VCaP (cell line): ENCODE data around the gene CABP2.
A peak's percentile ranks its signal among the peaks of the same experiment; 100 is the strongest.
"Not testable (repeated sequence)": the region's sequence is repeated elsewhere in the genome, so short reads cannot be mapped to it uniquely, and the experiment has no call there.

Source experiments
- H3K27ac ChIP-seq: fragments of 450-650 bp; 2 replicates; pipeline ENCODE4 v1.5.1; 2017
- TF ChIP-seq, protein P1 (sequence below): fragments of 450-650 bp; conservative IDR thresholded peaks from 2 replicates; pipeline ENCODE4 v1.5.1; 2017; ENCODE audit warnings: mild to moderate bottlenecking, moderate library complexity

CABP2 gene

DNA sequence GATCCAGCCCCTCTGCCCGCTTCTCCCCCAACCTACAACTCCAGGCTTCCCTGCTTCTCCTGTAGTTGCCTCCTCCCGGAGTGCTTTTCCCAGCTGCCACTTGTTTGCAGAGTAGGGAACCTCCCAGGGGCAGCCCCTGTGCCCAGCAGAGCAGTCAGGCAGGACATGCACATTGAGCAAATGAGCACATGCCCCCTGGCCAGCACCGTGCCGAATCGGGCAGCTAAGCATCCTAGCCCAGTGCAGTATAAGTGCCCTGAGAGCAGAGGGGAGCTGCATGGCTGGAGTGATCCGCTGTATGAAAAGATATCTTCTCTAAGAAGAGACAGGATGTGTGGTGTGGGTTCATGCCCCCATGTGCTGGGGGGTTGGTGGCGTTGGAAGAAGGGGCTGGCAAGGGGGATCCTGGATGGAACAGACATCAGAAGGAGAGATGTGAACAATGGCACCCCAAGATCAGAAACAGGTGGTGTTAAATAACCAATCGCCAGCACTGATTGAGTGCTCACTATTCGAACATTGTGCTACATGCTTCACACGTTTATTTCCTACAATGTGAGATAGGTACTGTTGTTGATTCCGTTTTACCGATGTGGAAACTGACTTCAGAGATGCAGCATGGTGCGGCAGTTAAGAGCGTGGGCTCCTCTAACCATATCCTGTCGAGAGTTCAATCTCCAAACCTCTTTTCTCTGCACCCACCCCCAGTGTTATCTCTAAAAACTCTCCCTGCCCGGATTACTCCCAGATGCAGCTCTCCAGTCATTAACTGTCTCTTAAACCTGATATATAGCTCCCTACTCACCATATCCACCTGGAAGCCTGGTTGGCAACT lies 39.2 kb downstream of the CABP2 start:
- H3K27ac ChIP-seq = peak overlapping the region; percentile 83; the same call in 1 of the 2 replicates
- TF ChIP-seq, protein P1, sequence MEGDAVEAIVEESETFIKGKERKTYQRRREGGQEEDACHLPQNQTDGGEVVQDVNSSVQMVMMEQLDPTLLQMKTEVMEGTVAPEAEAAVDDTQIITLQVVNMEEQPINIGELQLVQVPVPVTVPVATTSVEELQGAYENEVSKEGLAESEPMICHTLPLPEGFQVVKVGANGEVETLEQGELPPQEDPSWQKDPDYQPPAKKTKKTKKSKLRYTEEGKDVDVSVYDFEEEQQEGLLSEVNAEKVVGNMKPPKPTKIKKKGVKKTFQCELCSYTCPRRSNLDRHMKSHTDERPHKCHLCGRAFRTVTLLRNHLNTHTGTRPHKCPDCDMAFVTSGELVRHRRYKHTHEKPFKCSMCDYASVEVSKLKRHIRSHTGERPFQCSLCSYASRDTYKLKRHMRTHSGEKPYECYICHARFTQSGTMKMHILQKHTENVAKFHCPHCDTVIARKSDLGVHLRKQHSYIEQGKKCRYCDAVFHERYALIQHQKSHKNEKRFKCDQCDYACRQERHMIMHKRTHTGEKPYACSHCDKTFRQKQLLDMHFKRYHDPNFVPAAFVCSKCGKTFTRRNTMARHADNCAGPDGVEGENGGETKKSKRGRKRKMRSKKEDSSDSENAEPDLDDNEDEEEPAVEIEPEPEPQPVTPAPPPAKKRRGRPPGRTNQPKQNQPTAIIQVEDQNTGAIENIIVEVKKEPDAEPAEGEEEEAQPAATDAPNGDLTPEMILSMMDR = no peak

GRCh38 chr11:67482827-67483798 lies 40.1 kb downstream of the CABP2 start, which contains the start of gene AIP:
Gene AIP (plus strand): TSS chr11:67483026. CDS start chr11:67483159, 133 bp downstream.
- H3K27ac ChIP-seq = peak within 1 kb of the TSS; percentile 83
- TF ChIP-seq, protein P1 = no peak; the same call in none of the 2 replicates

DNA sequence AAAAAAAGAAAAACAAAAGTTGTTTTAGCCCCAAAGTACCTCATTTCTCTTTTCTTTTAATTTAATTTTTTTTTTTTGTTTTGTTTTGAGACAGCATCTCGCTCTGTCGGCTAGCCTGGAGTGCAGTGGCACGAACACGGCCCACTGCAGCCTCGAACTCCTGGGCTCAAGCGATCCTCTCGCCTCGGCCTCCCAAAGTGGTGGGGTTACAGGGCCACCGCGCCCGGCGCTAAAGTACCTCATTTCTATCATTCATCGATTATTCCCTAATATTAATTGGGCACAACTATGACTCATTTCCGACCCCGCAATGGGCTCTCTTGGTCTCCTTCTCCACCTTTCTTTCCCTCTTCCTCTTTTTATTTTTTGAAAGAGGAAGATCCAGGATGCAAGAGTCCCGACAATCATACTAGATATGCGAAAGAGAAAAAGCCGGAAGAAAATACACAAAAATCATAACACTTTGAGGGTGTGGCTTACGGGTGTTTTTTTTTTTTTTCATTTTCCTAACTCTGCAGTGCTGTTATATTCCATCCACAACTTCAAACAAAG lies 40.9 kb downstream of the CABP2 start:
- peak overlapping the region; percentile 83 for H3K27ac ChIP-seq
- TF ChIP-seq, protein P1 = no peak

- H3K27ac ChIP-seq = not testable (repeated sequence)
These were observed 45.7 kb downstream of the CABP2 start for GRCh38 chr11:67477344-67478050.

DNA sequence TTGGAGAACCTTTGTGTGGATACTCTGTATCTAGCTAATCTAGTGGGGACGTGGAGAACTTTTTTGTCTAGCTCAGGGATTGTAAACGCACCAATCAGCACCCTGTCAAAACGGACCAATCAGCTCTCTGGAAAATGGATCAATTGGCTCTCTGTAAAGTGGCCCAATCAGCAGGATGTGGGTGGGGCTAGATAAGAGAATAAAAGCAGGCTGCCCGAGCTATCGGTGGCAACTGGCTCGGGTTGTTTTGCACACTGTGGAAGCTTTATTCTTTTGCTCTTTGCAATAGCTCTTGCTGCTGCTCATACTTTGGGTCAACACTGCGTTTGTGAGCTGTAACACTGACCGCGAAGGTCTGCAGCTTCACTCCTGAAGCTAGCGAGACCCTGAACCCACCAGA lies 46.6 kb downstream of the CABP2 start:
- not testable (repeated sequence) for H3K27ac ChIP-seq

- TF ChIP-seq, protein P1 = no peak
- H3K27ac ChIP-seq = peak overlapping the region; percentile 44; the same call in 1 of the 2 replicates
These were observed 50.4 kb downstream of the CABP2 start for GRCh38 chr11:67472882-67473281.

GRCh38 chr11:67470337-67471002 lies 52.8 kb downstream of the CABP2 start:
- H3K27ac ChIP-seq = no peak overlapping the region
- TF ChIP-seq, protein P1 = no peak
